Adipocyte (in vitro differentiated cells): Measurements from ENCODE around the gene ASTN2.

ENCODE experiments used
- DNase-seq: peaks from one replicate; pipeline ENCODE4 v3.0.0-alpha.2; 2015; ENCODE audit warnings: low read depth
- H3K27me3 ChIP-seq: replicated peaks from 2 replicates; pipeline ENCODE4 v1.7.0; 2013; ENCODE audit warnings: mild to moderate bottlenecking, low read length, moderate library complexity; ENCODE audit not compliant: control insufficient read depth, insufficient read depth
- H3K36me3 ChIP-seq: 2 replicates; pipeline ENCODE4 v1.7.0; 2013; ENCODE audit warnings: low read length, mild to moderate bottlenecking, moderate library complexity; ENCODE audit not compliant: control insufficient read depth, insufficient read depth, severe bottlenecking
- H3K4me1 ChIP-seq: 2 replicates; pipeline ENCODE4 v1.7.0; 2013; ENCODE audit warnings: mild to moderate bottlenecking, low read length, moderate library complexity; ENCODE audit not compliant: control insufficient read depth, insufficient read depth
- H3K4me3 ChIP-seq: 2 replicates; pipeline ENCODE4 v1.7.0; 2013; ENCODE audit warnings: mild to moderate bottlenecking, low read length, moderate library complexity
- H3K9ac ChIP-seq: 2 replicates; pipeline ENCODE4 v1.7.0; 2013; ENCODE audit warnings: mild to moderate bottlenecking, low read length, moderate library complexity
- H3K9me3 ChIP-seq: 2 replicates; pipeline ENCODE4 v1.7.0; 2013; ENCODE audit warnings: mild to moderate bottlenecking, low read length, moderate library complexity; ENCODE audit not compliant: control insufficient read depth

The ASTN2 gene

DNA sequence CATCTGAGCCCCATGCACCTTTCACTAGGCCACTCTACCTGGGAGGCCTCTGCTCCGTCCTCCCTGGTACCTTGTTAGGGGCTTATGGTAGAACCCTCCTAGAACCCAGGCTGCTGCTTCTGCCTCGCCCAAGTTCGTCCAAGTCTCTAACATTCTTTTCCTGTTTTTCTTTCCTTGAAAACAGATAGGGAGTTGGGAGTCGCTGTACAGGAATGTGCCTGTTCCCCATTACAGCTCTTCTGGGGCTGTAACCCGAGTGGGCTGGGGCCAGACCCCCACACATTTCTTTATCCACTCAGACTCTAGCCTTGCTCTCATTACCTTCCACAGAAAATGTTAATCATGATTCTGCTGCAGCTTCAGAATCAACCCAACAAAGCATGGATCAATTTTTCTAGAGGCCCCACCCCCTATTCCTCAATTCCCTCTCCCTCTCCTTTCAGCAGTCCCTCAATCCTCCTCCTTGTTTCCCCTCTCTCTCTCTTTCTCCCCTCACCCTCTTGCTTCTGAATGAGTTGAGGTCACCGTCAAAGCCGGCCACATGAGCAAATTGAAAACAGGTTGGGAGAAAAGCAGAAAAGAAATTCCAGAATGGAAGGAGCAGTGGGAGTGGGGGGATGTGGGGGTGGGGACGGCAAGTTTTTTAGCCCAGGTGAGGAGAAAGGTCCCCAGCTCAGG, 921.5 kb downstream of the ASTN2 start:
- no peak overlapping the region for H3K4me3 ChIP-seq
- no peak overlapping the region for H3K9ac ChIP-seq
- no peaks in the 10 kb centered on the region for H3K9me3 ChIP-seq
- peak; percentile 11 for DNase-seq
- H3K36me3 ChIP-seq = no peaks in the 10 kb centered on the region
- no peaks in the 10 kb centered on the region for H3K4me1 ChIP-seq
- H3K27me3 ChIP-seq = no peaks in the 10 kb centered on the region

DNA sequence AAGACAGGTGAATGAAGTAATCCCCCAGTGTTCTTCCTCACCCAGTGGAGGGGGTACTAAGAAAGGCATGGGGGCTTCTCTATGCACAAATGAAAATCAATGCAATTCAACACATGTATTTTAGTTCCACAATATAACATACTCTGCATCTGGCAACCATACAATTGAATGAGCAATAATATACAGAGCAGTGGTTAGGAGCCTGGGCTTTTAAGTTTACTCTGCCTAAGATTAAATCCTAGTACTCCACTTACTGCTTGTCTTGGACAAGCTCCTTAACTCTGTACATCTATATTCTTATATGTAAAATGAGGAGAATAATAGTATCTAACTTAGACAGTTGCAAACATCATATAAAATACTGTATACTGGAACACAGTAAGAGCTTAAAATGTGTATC, 923.2 kb downstream of the ASTN2 start:
- no peaks in the 10 kb centered on the region for H3K27me3 ChIP-seq

DNA sequence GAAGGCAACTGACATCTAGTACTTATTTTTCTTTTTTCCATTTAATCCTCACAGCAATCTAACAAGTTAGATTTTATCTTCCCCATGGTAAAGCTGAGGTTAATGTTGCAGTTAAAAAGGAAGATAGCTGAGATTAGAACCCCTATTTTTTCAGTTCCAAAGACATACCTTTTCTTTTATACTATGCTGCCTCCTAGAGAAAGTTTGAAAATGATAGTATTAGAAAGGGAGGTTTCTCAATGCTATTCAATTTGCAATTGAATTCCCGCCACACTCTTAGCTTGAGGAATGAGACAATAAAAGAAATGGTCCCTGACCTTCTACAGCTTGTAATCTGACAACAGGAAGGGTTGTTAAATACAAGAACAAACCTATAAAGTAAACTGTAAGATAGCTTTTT, 923.6 kb downstream of the ASTN2 start:
- no peaks in the 10 kb centered on the region for H3K36me3 ChIP-seq
- H3K27me3 ChIP-seq = no peaks in the 10 kb centered on the region
- DNase-seq = peak; percentile 25
- no peaks in the 10 kb centered on the region for H3K9me3 ChIP-seq
- no peak overlapping the region for H3K4me3 ChIP-seq
- no peaks in the 10 kb centered on the region for H3K4me1 ChIP-seq
- no peak overlapping the region for H3K9ac ChIP-seq

More for the DNA sequence above, 923.2 kb downstream of the ASTN2 start:
- H3K9ac ChIP-seq = no peak overlapping the region
- no peaks in the 10 kb centered on the region for H3K4me1 ChIP-seq
- H3K9me3 ChIP-seq = no peaks in the 10 kb centered on the region
- no peaks in the 10 kb centered on the region for H3K36me3 ChIP-seq
- H3K4me3 ChIP-seq = no peak overlapping the region
- peak; percentile 42 for DNase-seq

DNA sequence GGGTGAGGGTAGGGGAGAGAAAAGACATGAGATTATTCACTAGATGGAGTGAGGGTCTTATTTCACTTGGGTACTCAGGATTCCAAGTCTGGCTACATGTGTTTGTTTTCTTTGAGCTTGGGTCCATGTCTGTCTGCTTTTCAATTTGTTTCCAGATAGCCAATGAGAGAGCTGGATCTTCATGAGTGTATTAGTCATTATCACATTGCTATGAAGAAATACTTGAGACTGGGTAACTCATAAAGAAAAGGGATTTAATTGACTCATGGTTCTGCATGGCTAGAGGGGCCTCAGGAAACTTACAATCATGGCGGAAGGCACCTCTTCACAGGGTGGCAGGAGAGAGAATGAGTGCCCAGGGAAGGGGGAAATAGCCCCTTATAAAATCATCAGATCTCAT, 924.5 kb downstream of the ASTN2 start:
- Histone ChIP-seq H3K4me3 (no peak overlapping the region), H3K36me3 (no peaks in the 10 kb centered on the region), H3K9me3 (no peaks in the 10 kb centered on the region), H3K27me3 (no peaks in the 10 kb centered on the region), H3K4me1 (no peaks in the 10 kb centered on the region), H3K9ac (no peak overlapping the region)
- DNase-seq = no peak

DNA sequence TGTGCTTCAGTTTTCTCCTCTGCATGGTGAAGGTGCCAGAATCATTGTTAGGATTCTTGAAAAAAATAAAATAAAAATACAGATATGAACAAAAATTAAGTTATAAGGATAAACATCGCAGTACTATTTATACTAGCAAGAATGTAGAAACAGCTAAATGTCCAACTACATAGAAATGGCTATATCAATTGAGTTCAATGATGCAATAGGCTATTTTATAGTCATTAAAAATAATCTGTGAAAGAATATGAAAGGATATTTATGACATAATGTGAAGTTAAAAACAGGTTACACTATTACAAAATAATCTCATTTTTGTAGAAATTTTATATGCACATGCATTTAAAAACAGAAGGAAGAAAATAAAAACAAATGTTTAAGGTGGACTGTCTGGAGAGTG, 926.5 kb downstream of the ASTN2 start:
- Histone ChIP-seq H3K9me3 (no peaks in the 10 kb centered on the region), H3K9ac (no peak overlapping the region), H3K4me1 (no peaks in the 10 kb centered on the region), H3K27me3 (no peaks in the 10 kb centered on the region), H3K4me3 (no peak overlapping the region), H3K36me3 (no peaks in the 10 kb centered on the region)
- no peak for DNase-seq

DNA sequence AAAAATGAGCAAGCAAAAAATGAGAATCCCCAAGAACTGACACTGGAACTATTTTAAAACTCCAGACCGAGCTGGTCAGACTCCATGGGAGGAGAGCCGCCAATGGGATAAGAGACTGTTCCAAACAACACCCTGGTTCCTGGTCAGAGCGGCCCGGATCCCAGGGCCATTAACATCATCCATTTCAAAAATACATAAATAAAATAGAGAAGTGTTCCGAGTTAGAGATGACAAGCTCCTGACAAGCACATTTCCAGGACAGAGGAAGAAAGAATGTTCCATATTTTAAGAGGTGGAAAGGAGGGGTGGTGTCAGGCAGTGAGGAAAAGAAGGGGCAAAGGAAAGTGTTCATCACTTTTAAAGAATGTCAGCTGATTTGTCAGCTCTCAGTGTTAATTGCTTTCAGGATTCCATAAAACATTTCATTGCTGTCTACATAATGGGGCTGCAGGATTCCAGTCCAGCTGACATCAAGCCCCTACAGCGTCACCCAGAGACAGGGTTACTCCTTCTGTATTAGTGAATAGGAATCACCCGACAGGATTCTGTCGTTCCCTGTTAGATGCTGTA, 930.3 kb downstream of the ASTN2 start:
- Histone ChIP-seq H3K36me3 (no peaks in the 10 kb centered on the region), H3K4me3 (no peak overlapping the region), H3K9me3 (no peaks in the 10 kb centered on the region), H3K9ac (no peak overlapping the region), H3K4me1 (no peaks in the 10 kb centered on the region), H3K27me3 (no peaks in the 10 kb centered on the region)
- no peak for DNase-seq

DNA sequence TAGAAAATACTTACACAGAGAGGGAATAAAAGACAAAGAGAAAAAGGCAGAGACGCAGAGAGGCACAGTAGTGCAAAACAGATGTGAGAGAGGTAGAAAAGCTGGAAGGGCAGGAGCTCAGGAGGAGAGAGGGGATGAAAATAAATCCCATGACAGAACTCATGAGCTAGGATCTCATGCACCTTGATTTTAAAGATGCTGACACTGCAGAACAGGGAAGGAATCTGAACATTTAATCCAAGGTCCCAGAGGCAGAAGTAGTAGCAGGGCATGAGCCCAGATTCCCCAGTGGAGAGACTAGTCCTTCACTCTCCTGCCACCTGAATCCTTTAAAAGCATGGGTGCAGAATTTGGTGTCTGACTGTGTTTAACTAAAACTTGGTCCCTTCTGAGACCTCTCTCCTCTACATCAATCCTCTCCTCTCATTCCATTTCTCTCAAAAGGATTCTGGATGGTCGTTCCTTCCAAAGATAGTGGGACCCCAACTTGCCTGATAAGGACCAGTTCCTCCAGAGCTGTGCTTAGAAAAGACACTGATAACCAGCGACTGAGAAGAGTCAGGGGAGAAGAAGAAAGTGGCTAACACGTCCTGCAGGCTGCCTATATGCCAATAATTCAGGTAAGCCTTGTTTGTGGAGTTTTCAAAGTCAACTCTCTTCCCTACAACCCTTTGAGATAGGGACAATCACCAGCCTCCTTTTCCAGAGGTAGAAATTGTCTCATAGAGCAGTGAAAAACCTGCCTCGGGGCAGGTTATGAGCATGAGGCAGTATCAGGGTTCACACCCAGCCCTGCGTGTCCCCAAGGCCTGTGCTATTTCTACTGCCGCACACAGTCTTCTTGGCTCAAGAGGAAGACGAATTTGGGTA, 931.0 kb downstream of the ASTN2 start:
- H3K9ac ChIP-seq = no peak overlapping the region
- H3K4me1 ChIP-seq = no peaks in the 10 kb centered on the region
- no peaks in the 10 kb centered on the region for H3K36me3 ChIP-seq
- H3K27me3 ChIP-seq = no peaks in the 10 kb centered on the region
- no peaks in the 10 kb centered on the region for H3K9me3 ChIP-seq
- DNase-seq = no peak
- H3K4me3 ChIP-seq = no peak overlapping the region

DNA sequence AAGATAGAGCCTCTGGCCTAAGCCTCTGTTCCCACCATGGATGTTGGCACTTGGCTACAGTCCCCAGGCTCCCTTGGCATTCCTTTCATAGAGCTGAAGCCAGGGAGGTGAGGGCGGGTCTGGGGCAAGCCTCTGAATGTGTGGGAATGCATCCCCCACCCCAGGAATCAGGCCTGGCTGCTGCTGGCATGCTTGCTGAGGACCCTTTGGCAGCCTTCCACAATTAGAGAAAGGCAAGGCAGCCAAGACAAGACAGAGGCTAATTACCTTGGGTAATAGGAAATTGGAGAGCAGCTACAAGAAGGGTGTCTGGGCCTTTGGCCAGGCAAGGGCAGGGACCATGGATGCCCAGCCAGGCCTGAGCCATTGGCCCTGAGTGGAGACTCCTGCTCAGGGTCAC, 932.1 kb downstream of the ASTN2 start:
- DNase-seq = peak; percentile 63

DNA sequence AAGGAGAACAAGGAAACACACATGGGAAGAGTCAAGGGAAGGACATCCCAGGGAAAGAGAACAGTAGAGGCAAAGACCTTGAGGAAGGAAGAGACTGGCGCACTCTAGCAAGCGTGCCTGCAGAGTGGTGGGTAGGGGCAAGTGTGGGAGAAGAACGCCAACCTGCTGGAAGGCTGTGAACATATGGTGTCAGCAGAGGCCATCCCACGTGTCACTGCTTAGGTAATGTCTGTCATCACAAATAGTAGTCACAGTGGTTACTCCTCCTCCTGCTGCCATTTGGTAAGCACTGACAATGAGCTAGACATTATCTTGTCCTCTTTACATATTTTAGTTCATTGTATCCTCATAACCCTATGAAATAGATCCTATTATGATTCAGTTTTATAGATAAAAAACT, 934.2 kb downstream of the ASTN2 start:
- Histone ChIP-seq H3K9ac (no peak overlapping the region), H3K36me3 (no peaks in the 10 kb centered on the region), H3K9me3 (no peaks in the 10 kb centered on the region), H3K27me3 (no peaks in the 10 kb centered on the region), H3K4me1 (peaks cover 6% of the 10 kb centered on the region), H3K4me3 (no peak overlapping the region)
- no peak for DNase-seq

More for the DNA sequence above, 932.1 kb downstream of the ASTN2 start:
- H3K9me3 ChIP-seq = no peaks in the 10 kb centered on the region
- H3K4me1 ChIP-seq = no peaks in the 10 kb centered on the region
- H3K27me3 ChIP-seq = no peaks in the 10 kb centered on the region
- H3K36me3 ChIP-seq = no peaks in the 10 kb centered on the region
- no peak overlapping the region for H3K9ac ChIP-seq
- H3K4me3 ChIP-seq = no peak overlapping the region

DNA sequence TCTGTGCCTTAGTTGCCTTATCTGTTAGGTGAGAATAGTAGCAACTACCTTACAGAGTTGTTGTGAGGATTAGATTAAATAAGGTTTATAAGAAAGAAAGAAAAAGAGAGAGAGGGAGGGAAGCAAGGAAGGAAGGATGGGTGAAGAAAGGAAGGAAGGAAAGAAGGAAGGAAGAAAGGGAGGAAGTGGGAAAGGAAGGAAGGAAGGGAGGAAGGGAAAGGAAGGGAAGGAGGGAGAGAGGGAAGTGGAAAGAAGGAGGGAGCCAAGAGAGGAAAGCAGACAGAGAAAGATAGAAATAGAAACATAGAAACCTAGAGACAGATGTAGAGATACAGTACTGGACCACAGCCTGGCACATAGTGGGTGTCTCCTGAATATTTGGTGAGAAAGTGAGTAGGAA, 934.9 kb downstream of the ASTN2 start:
- H3K4me3 ChIP-seq = no peak overlapping the region
- DNase-seq = no peak
- H3K9ac ChIP-seq = no peak overlapping the region

DNA sequence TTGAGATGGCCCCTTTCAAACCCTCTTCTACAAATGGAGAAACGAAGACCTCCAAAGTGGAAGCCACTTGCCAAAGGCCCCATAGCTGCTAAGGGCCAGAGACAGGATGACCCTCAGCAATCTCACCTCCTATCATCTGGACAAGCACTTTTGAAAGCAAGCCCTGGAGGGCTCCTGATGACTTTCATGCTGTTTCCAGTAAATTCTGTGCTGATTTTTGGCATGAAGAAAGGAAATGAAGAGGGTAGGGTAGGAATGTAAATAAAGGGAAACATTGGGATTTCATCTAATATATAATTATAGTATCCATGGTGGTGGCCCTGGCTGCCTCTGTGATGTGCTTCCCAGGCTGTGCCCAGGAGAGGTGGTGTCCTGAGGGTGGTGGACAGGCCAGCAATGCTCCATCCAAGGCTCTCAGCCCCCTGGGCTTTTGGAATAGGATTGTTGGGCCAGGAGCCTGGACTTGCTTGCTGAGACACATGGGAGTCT, 935.8 kb downstream of the ASTN2 start:
- Histone ChIP-seq H3K27me3 (no peaks in the 10 kb centered on the region), H3K4me3 (no peak overlapping the region), H3K9ac (no peak overlapping the region), H3K4me1 (peaks cover 6% of the 10 kb centered on the region), H3K9me3 (no peaks in the 10 kb centered on the region), H3K36me3 (no peaks in the 10 kb centered on the region)
- DNase-seq = no peak

More for the DNA sequence above, 934.9 kb downstream of the ASTN2 start:
- no peaks in the 10 kb centered on the region for H3K27me3 ChIP-seq
- no peaks in the 10 kb centered on the region for H3K36me3 ChIP-seq
- H3K9me3 ChIP-seq = no peaks in the 10 kb centered on the region
- peaks cover 6% of the 10 kb centered on the region for H3K4me1 ChIP-seq
